Uterus (tissue), 2 donors: Measurements from ENCODE around the gene SLCO2B1.

Experiments
- CTCF ChIP-seq, 4 experiments: fragments of 200-600 bp in 2 of 4; fragments of 450-650 bp in 2 of 4; sonication (generic) in 2 of 4; IDR thresholded peaks; one replicate each; pipeline ENCODE4 v1.5.1; 2016 to 2019; ENCODE audit warnings: antibody characterized with exemption in 4 of 4, mild to moderate bottlenecking in 2 of 4, moderate library complexity in 1 of 4
- POLR2A ChIP-seq, 2 donors: fragments of 450-650 bp; IDR thresholded peaks; one replicate each; pipeline ENCODE4 v1.6.1; 2016; ENCODE audit warnings: antibody characterized with exemption in 2 of 2, mild to moderate bottlenecking in 1 of 2, moderate library complexity in 1 of 2

GRCh38 chr11:75241036-75241905, 90.4 kb downstream of the SLCO2B1 start:
- TF ChIP-seq CTCF (IDR thresholded peaks at IDR 0.05) (peak; percentile 42 to 99 (median 98)), POLR2A (IDR thresholded peaks at IDR 0.05) (peak in 1 of 2 donors; percentile 44)
